ENCODE results near the gene SMIM5.

DNA sequence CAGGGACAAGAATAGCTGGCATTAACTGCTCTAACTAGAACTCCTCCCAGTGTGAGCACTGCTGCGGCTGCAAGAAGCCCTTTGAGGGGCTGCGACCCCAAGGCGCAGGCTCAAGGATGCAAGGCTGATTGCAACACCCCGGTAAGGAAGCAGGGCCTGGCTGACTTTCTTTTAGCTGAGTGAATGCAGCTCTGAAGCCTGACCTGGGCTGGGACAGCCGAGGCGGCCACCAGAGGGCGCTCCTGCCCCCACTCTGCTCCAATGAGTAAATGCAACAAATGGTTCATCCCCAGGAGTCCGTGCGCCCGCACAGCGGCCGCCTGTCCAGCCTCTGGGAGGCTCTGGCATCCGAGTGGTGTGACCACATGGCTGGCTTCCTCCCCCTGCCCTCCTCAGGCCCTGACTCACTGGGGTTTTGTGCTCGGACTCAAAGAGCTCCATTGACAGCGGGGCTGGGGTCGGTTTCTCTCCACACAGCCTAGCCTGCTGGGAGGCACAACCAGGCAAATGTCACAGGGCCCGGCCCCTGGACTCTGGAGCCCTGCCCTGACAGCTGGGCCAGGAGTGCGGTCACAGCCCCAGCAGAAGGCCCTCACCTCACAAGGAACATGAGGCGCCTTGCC, at the start of gene SMIM5:
- TF ChIP-seq, protein P1, sequence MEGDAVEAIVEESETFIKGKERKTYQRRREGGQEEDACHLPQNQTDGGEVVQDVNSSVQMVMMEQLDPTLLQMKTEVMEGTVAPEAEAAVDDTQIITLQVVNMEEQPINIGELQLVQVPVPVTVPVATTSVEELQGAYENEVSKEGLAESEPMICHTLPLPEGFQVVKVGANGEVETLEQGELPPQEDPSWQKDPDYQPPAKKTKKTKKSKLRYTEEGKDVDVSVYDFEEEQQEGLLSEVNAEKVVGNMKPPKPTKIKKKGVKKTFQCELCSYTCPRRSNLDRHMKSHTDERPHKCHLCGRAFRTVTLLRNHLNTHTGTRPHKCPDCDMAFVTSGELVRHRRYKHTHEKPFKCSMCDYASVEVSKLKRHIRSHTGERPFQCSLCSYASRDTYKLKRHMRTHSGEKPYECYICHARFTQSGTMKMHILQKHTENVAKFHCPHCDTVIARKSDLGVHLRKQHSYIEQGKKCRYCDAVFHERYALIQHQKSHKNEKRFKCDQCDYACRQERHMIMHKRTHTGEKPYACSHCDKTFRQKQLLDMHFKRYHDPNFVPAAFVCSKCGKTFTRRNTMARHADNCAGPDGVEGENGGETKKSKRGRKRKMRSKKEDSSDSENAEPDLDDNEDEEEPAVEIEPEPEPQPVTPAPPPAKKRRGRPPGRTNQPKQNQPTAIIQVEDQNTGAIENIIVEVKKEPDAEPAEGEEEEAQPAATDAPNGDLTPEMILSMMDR (IDR thresholded peaks at IDR 0.05; ENCODE audit: low read depth, low read length), result peak; percentile 86
- no peak for TF ChIP-seq EZH2phosphoT487 (IDR thresholded peaks at IDR 0.05; ENCODE audit: low read depth)
